GM13976 (cell line): ENCODE results near the gene IFNAR2.

Experiments used
- DNase-seq: peaks from one replicate; pipeline ENCODE4 v3.0.0; 2012; ENCODE audit warnings: low spot score
- CTCF ChIP-seq: IDR thresholded peaks from 2 replicates; pipeline ENCODE4 v1.5.1; 2012; ENCODE audit warnings: borderline replicate concordance, mild to moderate bottlenecking; ENCODE audit not compliant: insufficient read depth; ENCODE audit errors: extremely low read depth, missing control alignments, control extremely low read depth
- in situ Hi-C: fragments of 300-500 bp; cut with MboI; formaldehyde crosslinking; loops from one replicate; pipeline ENCODE4 v1.12.0; 2022; ENCODE audit warnings: low sequenced_read_pairs, mixed read lengths, inconsistent platforms; ENCODE audit not compliant: unreplicated experiment

Gene IFNAR2

DNA sequence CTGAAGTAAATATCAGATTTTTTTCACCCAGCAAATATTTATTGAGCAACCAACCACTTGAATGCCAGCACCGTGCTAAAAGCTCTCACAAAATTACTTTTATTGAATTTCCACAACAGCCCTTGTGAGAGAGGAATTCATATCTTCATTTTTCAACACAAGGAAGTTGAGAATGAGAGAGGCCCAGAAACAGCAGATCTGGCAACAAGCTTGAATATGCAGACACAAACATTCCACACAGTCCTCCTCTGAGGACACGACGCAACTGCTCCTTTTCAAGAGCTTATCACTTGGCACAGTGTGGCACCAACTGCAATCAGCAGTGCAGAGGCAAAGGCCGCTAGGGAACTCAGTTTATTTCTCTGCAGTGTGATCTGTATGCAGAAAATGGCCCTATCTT lies 32.2 kb upstream of the IFNAR2 start:
- in situ Hi-C loops = no loop called here
- DNase-seq = no peak
- TF ChIP-seq CTCF = no peak

DNA sequence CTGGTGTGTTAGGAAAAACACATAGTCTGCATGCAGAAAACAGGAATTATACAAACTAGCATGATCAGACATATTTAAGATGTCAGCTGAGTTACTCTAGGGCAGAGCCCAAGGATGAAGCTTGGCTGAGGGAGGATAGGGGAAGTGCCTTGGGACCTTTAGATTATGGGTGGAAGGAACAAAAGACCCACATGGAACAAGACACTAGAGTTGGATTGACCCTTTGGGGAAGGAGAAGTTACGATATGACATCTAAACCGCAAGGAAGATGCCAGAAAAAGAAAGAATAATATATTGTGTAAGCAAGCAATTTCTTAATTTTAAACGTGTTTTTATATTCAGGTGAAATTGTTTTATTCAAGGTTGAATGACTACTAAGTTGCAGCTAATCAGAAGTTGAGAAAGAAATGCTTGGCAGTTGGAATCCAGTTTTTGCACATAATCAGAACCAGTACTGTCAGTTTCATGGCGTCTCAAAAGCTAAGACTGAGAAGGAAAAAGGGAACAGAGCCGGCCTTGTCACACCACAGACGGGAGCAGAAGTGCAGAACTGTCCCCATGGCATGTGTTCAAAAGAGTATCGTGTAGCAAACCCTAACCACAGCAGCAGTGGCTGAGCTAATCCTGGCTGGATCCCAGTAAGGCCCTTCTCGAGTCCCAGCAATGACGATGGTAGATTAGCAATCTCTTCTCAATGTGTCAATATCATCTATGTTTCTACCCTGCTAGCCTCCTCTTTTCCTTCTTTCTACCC lies 31.2 kb upstream of the IFNAR2 start:
- DNase-seq = no peak
- in situ Hi-C loops = no loop called here
- TF ChIP-seq CTCF = no peak

DNA sequence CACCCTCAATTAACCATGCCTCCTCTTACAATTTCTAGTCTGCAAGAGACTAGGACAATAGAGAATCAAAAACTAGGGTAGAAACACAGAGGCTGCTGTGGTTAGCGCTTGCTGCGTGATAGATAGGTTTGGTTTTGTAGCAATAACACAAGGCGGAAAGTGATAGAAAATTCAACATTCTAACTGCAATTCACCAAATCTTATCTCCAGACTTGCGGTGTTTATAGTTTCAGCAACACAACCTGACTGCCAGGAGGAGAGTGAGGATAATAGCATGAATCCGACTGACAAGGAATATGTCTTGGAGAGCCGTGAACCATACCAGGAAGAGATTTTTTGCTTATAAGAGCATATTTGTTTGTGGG lies 30.7 kb upstream of the IFNAR2 start:
- in situ Hi-C loops = no loop called here

DNA sequence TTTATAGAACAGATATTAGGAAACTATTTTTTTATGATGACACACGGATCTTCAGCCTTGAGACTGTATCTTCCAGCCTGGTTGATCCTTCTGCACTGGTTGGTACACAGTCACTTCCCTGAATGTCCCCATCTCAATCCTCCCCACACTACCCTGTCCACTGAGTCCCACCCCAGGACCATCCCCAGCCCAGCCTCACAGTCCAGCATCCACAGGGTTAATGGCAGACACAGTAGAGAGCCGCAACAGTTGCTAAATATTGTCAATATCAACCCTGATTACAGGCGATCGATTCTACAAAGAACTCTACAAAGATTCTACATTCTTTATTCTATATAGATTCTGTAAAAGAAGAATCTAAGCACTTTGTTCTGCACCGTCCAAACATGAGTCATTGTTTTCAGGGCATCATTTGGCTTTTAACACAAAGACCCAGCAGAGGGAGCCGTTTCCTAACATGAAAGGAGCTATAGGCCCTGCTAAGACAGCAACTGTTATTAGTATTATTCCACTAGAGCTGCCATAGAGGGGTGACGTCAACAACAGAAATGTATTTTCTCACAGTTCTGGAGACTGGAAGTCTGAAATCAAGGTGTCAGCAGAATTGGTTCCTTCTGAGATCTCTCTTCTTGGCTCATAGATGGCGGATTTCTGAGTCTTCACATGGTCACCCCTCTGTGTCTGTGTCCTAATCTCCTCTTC lies 30.1 kb upstream of the IFNAR2 start:
- peak; percentile 74 for DNase-seq
- in situ Hi-C loops = loop anchor here (5.0 to 10.0 kb wide), 2 partner anchors 165 to 243 kb away; no protein-coding TSS in a partner anchor
- peak; percentile 65 for TF ChIP-seq CTCF

More for the DNA sequence above, 30.7 kb upstream of the IFNAR2 start:
- DNase-seq = no peak
- TF ChIP-seq CTCF = no peak

GRCh38 chr21:33201956-33202355 lies 27.8 kb upstream of the IFNAR2 start:
- in situ Hi-C loops = loop anchor here (5.0 to 10.0 kb wide), 2 partner anchors 163 to 240 kb away; no protein-coding TSS in a partner anchor
- no peak for TF ChIP-seq CTCF
- DNase-seq = no peak

- in situ Hi-C loops = loop anchor here (5.0 to 10.0 kb wide), 2 partner anchors 162 to 240 kb away; no protein-coding TSS in a partner anchor
- DNase-seq = no peak
- no peak for TF ChIP-seq CTCF
These were observed 27.0 kb upstream of the IFNAR2 start for GRCh38 chr21:33202464-33203363.
